Lung (tissue), 12 donors: ENCODE data around the gene TMEM41A. TPM values are rescaled to one million over a fixed set of nuclear protein-coding genes. Genes with fewer than 3 reads are reported as not detected.
"Not testable (repeated sequence)": the region's sequence is repeated elsewhere in the genome, so short reads cannot be mapped to it uniquely, and the experiment has no call there.

Source experiments
- ATAC-seq: fragments of 200-7000 bp; cut with Tn5 transposase; one replicate; pipeline ENCODE4 v1.9.1; 2020; ENCODE audit warnings: moderate number of reproducible peaks; ENCODE audit not compliant: insufficient read depth, low FRiP score
- DNase-seq, 3 donors: peaks; one replicate each; pipeline ENCODE4 v3.0.0-alpha.2; 2013 to 2017
- H3K27ac ChIP-seq, 2 donors: one replicate each; pipeline ENCODE4 v1.5.1; 2013; ENCODE audit warnings: mild to moderate bottlenecking in 2 of 2, moderate library complexity in 2 of 2, control low read depth in 1 of 2, inconsistent platforms in 1 of 2, low read depth in 1 of 2, low read length in 1 of 2
- H3K27me3 ChIP-seq, 3 donors: one replicate each; pipeline ENCODE4 v1.5.1; 2013; ENCODE audit warnings: low read length in 2 of 3; ENCODE audit not compliant: control insufficient read depth in 3 of 3, insufficient read depth in 3 of 3
- H3K36me3 ChIP-seq, 4 donors: one replicate each; pipeline ENCODE4 v1.5.1; 2013; ENCODE audit warnings: low read length in 4 of 4, mild to moderate bottlenecking in 1 of 4, moderate library complexity in 1 of 4; ENCODE audit not compliant: control insufficient read depth in 4 of 4, insufficient read depth in 4 of 4
- H3K4me1 ChIP-seq, 5 donors: one replicate each; pipeline ENCODE4 v1.5.1; 2013; ENCODE audit warnings: low read length in 5 of 5, mild to moderate bottlenecking in 2 of 5, moderate library complexity in 1 of 5; ENCODE audit not compliant: control insufficient read depth in 5 of 5, insufficient read depth in 5 of 5
- H3K4me3 ChIP-seq: one replicate; pipeline ENCODE4 v1.5.1; 2013; ENCODE audit warnings: mild to moderate bottlenecking, control low read depth, moderate library complexity
- H3K9ac ChIP-seq, 2 donors: one replicate each; pipeline ENCODE4 v1.5.1; 2013; ENCODE audit warnings: low read length in 2 of 2, control low read depth in 1 of 2; ENCODE audit not compliant: insufficient read depth in 1 of 2
- H3K9me3 ChIP-seq, 4 donors: one replicate each; pipeline ENCODE4 v1.5.1; 2013; ENCODE audit warnings: low read length in 3 of 4, mild to moderate bottlenecking in 1 of 4, moderate library complexity in 1 of 4; ENCODE audit not compliant: control insufficient read depth in 4 of 4, insufficient read depth in 3 of 4
- WGBS, 2 donors: extraction: QIAGEN DNeasy Blood & Tissue Kit; methylation state at CpG; one replicate each; pipeline ENCODE4 v1.1.7; 2013; 5-methylcytosine and 5-hydroxymethylcytosine counted together
- polyA plus RNA-seq, 2 donors: library from polyadenylated mRNA; stranded (reverse); fragments of 200-250 nt; gene quantifications; one replicate each; pipeline ENCODE4 v1.2.1, GENCODE V29; 2013
- total RNA-seq, 2 donors: library from RNA; depleted of rRNA in 1 of 2; stranded (reverse); fragments of >200 nt in 1 of 2; gene quantifications; one replicate each; pipeline ENCODE4 v1.2.1, GENCODE V29; 2014 to 2021
- TF ChIP-seq, protein P1 (sequence below): IDR thresholded peaks from 2 replicates; pipeline ENCODE4 v1.5.1; 2012; ENCODE audit warnings: mild to moderate bottlenecking; ENCODE audit errors: control extremely low read depth, extremely low read depth
- donor health status: control.
- donor health status: control.
- donor health status: Bipolar disorder and iron deficiency.
- donor health status: healthy.
- donor health status: DM: yes; HTN: yes; CAD: no.

The TMEM41A gene
- total and polyA plus RNA-seq, 4 donors: 18.4 to 36.4 (median 24.9) TPM

DNA sequence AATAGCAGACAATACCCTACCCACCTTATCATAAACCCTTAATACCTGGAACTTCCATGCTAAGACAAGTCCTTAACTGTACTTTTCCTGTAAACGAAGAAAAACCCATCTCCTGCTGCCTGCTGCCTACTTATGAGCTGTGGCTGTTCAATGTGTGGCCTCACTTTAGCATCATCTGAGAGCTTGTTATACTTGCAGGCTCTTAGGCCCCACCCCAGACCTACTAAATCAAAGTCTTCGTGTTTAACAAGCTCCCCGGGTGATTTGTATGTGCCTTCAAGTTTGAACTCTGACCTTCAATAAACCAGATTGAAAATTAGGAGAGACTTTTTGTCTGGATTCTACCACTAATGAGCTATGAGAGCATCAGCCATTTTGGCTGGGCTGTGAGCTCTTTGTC is 29.3 kb downstream of the TMEM41A start:
- Histone ChIP-seq H3K9me3 (no peaks in the 10 kb centered on the region), H3K27ac (no peak overlapping the region), H3K4me3 (no peak overlapping the region), H3K9ac (no peak overlapping the region), H3K27me3 (no peaks in the 10 kb centered on the region), H3K36me3 (peaks cover 0 to 27% (median 16%) of the 10 kb centered on the region in 4 donors), H3K4me1 (no peaks in the 10 kb centered on the region)
- TF ChIP-seq, protein P1, sequence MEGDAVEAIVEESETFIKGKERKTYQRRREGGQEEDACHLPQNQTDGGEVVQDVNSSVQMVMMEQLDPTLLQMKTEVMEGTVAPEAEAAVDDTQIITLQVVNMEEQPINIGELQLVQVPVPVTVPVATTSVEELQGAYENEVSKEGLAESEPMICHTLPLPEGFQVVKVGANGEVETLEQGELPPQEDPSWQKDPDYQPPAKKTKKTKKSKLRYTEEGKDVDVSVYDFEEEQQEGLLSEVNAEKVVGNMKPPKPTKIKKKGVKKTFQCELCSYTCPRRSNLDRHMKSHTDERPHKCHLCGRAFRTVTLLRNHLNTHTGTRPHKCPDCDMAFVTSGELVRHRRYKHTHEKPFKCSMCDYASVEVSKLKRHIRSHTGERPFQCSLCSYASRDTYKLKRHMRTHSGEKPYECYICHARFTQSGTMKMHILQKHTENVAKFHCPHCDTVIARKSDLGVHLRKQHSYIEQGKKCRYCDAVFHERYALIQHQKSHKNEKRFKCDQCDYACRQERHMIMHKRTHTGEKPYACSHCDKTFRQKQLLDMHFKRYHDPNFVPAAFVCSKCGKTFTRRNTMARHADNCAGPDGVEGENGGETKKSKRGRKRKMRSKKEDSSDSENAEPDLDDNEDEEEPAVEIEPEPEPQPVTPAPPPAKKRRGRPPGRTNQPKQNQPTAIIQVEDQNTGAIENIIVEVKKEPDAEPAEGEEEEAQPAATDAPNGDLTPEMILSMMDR: no peak
- WGBS, 2 donors: 81 to 88% methylated on average over 3 of the region's 3 CpGs
- DNase-seq (no peak), ATAC-seq (no peak)

DNA sequence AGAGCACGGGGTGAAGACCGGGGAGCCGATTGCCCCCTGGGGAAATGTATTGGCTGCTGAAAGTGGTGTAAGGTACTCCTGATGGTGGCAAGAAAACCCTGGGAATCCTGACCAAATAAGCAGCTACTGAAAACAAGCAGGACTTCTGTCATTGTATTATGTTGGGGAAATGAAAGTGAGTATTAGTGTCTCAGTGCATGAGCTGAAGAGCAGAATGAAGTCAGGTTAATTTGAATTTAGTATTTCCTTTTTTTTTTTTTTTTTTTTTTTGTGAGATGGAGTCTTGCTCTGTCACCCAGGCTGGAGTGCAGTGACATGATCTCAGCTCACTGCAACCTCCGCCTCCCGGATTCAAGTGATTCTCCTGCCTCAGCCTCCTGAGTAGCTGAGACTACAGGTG is 32.7 kb downstream of the TMEM41A start:
- not testable (repeated sequence) for DNase-seq, H3K4me3 ChIP-seq, H3K27me3 ChIP-seq, ATAC-seq, H3K9ac ChIP-seq, H3K27ac ChIP-seq, H3K4me1 ChIP-seq, H3K9me3 ChIP-seq
- peaks cover 0 to 25% (median 11%) of the 10 kb centered on the region in 4 donors for H3K36me3 ChIP-seq
- whole genome bisulfite sequencing, 2 donors: 93 to 99% methylated on average over 5 of the region's 5 CpGs

- Histone ChIP-seq H3K27ac (no peak overlapping the region), H3K27me3 (no peaks in the 10 kb centered on the region), H3K9ac (no peak overlapping the region), H3K9me3 (no peaks in the 10 kb centered on the region), H3K36me3 (peaks cover 0 to 25% (median 11%) of the 10 kb centered on the region in 4 donors), H3K4me3 (no peak overlapping the region), H3K4me1 (no peaks in the 10 kb centered on the region)
- DNase-seq: no peak
- no peak for ATAC-seq
- TF ChIP-seq, protein P1: no peak
- 91 to 96% methylated on average over 9 of the region's 9 CpGs for WGBS, 2 donors
These were observed 33.4 kb downstream of the TMEM41A start for GRCh38 chr3:185465471-185465870.

GRCh38 chr3:185460719-185461350 is 38.0 kb downstream of the TMEM41A start:
- WGBS, 2 donors: 82 to 83% methylated on average over 6 of the region's 6 CpGs
- Histone ChIP-seq H3K4me3 (no peak overlapping the region), H3K9me3 (no peaks in the 10 kb centered on the region), H3K9ac (no peak overlapping the region), H3K36me3 (peaks cover 0 to 10% (median 6%) of the 10 kb centered on the region in 4 donors), H3K27me3 (no peaks in the 10 kb centered on the region), H3K27ac (no peak overlapping the region), H3K4me1 (no peaks in the 10 kb centered on the region)
- DNase-seq (peak in 1 of 3 donors; percentile 12), ATAC-seq (no peak)
- TF ChIP-seq, protein P1: no peak
